Lung (tissue), 12 donors: ENCODE data around the gene CLEC1A. TPM values are rescaled to one million over a fixed set of nuclear protein-coding genes. Genes with fewer than 3 reads are reported as not detected.
"Not testable (repeated sequence)": the region's sequence is repeated elsewhere in the genome, so short reads cannot be mapped to it uniquely, and the experiment has no call there.

Experiments
- ATAC-seq: fragments of 200-7000 bp; cut with Tn5 transposase; one replicate; pipeline ENCODE4 v1.9.1; 2020; ENCODE audit warnings: moderate number of reproducible peaks; ENCODE audit not compliant: insufficient read depth, low FRiP score
- DNase-seq, 3 donors: peaks; one replicate each; pipeline ENCODE4 v3.0.0-alpha.2; 2013 to 2017
- H3K27ac ChIP-seq, 2 donors: one replicate each; pipeline ENCODE4 v1.5.1; 2013; ENCODE audit warnings: mild to moderate bottlenecking in 2 of 2, moderate library complexity in 2 of 2, control low read depth in 1 of 2, inconsistent platforms in 1 of 2, low read depth in 1 of 2, low read length in 1 of 2
- H3K27me3 ChIP-seq, 3 donors: one replicate each; pipeline ENCODE4 v1.5.1; 2013; ENCODE audit warnings: low read length in 2 of 3; ENCODE audit not compliant: control insufficient read depth in 3 of 3, insufficient read depth in 3 of 3
- H3K36me3 ChIP-seq, 4 donors: one replicate each; pipeline ENCODE4 v1.5.1; 2013; ENCODE audit warnings: low read length in 4 of 4, mild to moderate bottlenecking in 1 of 4, moderate library complexity in 1 of 4; ENCODE audit not compliant: control insufficient read depth in 4 of 4, insufficient read depth in 4 of 4
- H3K4me1 ChIP-seq, 5 donors: one replicate each; pipeline ENCODE4 v1.5.1; 2013; ENCODE audit warnings: low read length in 5 of 5, mild to moderate bottlenecking in 2 of 5, moderate library complexity in 1 of 5; ENCODE audit not compliant: control insufficient read depth in 5 of 5, insufficient read depth in 5 of 5
- H3K4me3 ChIP-seq: one replicate; pipeline ENCODE4 v1.5.1; 2013; ENCODE audit warnings: mild to moderate bottlenecking, control low read depth, moderate library complexity
- H3K9ac ChIP-seq, 2 donors: one replicate each; pipeline ENCODE4 v1.5.1; 2013; ENCODE audit warnings: low read length in 2 of 2, control low read depth in 1 of 2; ENCODE audit not compliant: insufficient read depth in 1 of 2
- H3K9me3 ChIP-seq, 4 donors: one replicate each; pipeline ENCODE4 v1.5.1; 2013; ENCODE audit warnings: low read length in 3 of 4, mild to moderate bottlenecking in 1 of 4, moderate library complexity in 1 of 4; ENCODE audit not compliant: control insufficient read depth in 4 of 4, insufficient read depth in 3 of 4
- WGBS, 2 donors: extraction: QIAGEN DNeasy Blood & Tissue Kit; methylation state at CpG; one replicate each; pipeline ENCODE4 v1.1.7; 2013; 5-methylcytosine and 5-hydroxymethylcytosine counted together
- polyA plus RNA-seq, 2 donors: library from polyadenylated mRNA; stranded (reverse); fragments of 200-250 nt; gene quantifications; one replicate each; pipeline ENCODE4 v1.2.1, GENCODE V29; 2013
- total RNA-seq, 2 donors: library from RNA; depleted of rRNA in 1 of 2; stranded (reverse); fragments of >200 nt in 1 of 2; gene quantifications; one replicate each; pipeline ENCODE4 v1.2.1, GENCODE V29; 2014 to 2021
- TF ChIP-seq, protein P1 (sequence below): IDR thresholded peaks from 2 replicates; pipeline ENCODE4 v1.5.1; 2012; ENCODE audit warnings: mild to moderate bottlenecking; ENCODE audit errors: control extremely low read depth, extremely low read depth
- donor health status: control.
- donor health status: control.
- donor health status: Bipolar disorder and iron deficiency.
- donor health status: healthy.
- donor health status: DM: yes; HTN: yes; CAD: no.

The CLEC1A gene
- total and polyA plus RNA-seq, 4 donors: 6.8 to 18.7 (median 8.9) TPM

DNA sequence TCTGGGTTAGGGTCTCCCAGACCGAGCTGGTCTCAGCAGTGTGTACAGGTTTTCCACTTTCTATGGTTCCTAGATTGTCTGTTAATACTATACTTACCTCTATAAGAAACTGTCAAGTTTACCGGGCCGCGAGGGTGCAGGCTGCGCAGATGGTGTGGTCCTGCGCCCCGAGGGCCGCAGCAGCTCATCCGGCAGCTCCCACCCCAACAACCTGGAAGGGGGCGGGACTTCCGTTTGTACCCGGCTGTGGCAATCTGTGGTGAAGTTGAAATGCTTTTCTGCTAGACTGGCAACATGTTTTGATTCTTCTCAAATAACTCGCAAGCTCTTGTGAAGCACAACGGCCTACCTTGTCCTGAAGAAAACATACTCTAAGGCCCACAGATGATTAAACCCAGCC is 68.3 kb downstream of the CLEC1A start, which contains the start of gene CLEC9A:
Gene CLEC9A, plus strand, starts transcription at position 237 of the 400 bp plus-strand sequence. CDS start 22,006 bp downstream, outside the sequence.
- no peaks in the 10 kb centered on the region for H3K4me1 ChIP-seq
- 76 to 92% methylated on average over 14 of the region's 14 CpGs for WGBS, 2 donors
- DNase-seq (no peak), ATAC-seq (no peak)
- H3K27ac ChIP-seq: no peak within 1 kb of the TSS
- no peaks in the 10 kb centered on the region for H3K36me3 ChIP-seq
- H3K9me3 ChIP-seq: no peaks in the 10 kb centered on the region
- H3K4me3 ChIP-seq: no peak within 1 kb of the TSS
- no peak within 1 kb of the TSS for H3K9ac ChIP-seq
- no peaks in the 10 kb centered on the region for H3K27me3 ChIP-seq
- TF ChIP-seq, protein P1, sequence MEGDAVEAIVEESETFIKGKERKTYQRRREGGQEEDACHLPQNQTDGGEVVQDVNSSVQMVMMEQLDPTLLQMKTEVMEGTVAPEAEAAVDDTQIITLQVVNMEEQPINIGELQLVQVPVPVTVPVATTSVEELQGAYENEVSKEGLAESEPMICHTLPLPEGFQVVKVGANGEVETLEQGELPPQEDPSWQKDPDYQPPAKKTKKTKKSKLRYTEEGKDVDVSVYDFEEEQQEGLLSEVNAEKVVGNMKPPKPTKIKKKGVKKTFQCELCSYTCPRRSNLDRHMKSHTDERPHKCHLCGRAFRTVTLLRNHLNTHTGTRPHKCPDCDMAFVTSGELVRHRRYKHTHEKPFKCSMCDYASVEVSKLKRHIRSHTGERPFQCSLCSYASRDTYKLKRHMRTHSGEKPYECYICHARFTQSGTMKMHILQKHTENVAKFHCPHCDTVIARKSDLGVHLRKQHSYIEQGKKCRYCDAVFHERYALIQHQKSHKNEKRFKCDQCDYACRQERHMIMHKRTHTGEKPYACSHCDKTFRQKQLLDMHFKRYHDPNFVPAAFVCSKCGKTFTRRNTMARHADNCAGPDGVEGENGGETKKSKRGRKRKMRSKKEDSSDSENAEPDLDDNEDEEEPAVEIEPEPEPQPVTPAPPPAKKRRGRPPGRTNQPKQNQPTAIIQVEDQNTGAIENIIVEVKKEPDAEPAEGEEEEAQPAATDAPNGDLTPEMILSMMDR: no peak

DNA sequence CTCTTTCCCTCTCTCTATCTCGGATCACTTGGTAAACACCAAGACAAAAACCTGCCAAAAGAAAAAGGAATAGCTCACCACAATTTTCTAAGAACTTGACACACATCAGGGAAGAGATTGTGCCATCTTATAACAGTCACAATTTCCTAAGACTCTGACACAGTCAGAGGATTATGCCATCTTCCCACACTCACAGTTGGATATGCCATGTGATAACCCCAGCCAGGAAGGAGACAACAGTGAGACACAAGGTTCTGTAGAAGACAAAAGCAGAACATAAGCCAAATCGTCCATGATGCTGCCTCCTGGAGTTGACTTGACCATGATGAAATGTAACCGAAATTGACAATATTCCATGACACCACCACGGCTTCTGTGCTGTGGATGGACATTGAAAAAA is 71.1 kb downstream of the CLEC1A start:
- ATAC-seq (peak; percentile 62), DNase-seq (peak in 1 of 3 donors; percentile 3)
- WGBS, 2 donors: 24 to 49% methylated on average over 4 of the region's 4 CpGs
- Histone ChIP-seq H3K4me1 (no peaks in the 10 kb centered on the region), H3K36me3 (no peaks in the 10 kb centered on the region), H3K9me3 (no peaks in the 10 kb centered on the region), H3K27me3 (no peaks in the 10 kb centered on the region), H3K9ac (no peak overlapping the region), H3K4me3 (no peak overlapping the region), H3K27ac (no peak overlapping the region)
- TF ChIP-seq, protein P1: no peak

DNA sequence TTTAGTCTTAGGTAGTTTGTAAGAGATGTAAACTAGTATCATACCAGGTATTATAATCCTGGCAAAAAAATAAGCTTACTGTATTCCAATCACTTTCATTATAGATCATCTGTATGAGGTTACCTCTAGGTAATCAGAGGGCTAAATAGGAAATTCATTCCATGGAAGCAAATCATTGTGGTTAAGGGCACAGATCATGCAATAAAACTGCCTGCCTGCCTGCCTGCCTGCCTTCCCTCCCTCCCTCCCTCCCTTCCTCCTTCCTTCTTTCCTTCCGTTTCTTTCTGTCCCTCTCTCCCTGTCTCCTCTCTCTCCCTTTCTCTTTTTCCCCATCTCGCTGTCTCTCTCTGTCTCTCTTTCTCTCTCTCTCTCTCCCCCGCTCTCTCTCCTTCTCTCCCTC is 71.5 kb downstream of the CLEC1A start:
- TF ChIP-seq, protein P1: no peak

DNA sequence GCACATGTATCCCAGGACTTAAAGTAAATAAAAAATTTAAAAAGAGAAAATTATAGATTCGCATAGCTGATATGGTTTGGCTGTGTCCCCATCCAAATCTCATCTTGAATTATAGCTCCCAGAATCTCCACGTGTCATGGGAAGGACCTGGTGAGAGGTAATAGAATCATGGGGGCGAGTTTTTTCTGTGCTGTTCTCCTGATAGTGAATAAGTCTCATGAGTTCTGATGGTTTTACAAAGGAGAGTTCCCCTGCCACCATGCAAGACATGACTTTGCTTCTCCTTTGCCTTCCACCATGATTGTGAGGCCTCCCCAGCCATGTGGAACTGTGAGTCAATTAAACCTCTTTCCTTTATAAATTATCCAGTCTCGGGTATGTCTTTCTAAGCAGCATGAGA is 72.1 kb downstream of the CLEC1A start:
- 85 to 93% methylated on average over 4 of the region's 4 CpGs for WGBS, 2 donors

More for the DNA sequence above, 71.5 kb downstream of the CLEC1A start:
- no peak overlapping the region for H3K9ac ChIP-seq
- DNase-seq (no peak), ATAC-seq (no peak)
- no peak overlapping the region for H3K4me3 ChIP-seq
- 33 to 65% methylated on average over 3 of the region's 3 CpGs for WGBS, 2 donors
- H3K36me3 ChIP-seq: no peaks in the 10 kb centered on the region
- no peak overlapping the region for H3K27ac ChIP-seq
- H3K4me1 ChIP-seq: no peaks in the 10 kb centered on the region
- H3K9me3 ChIP-seq: no peaks in the 10 kb centered on the region
- H3K27me3 ChIP-seq: no peaks in the 10 kb centered on the region

More for the DNA sequence above, 72.1 kb downstream of the CLEC1A start:
- not testable (repeated sequence) for H3K4me3 ChIP-seq, H3K27ac ChIP-seq, H3K9ac ChIP-seq, H3K36me3 ChIP-seq, H3K27me3 ChIP-seq, DNase-seq, H3K9me3 ChIP-seq, H3K4me1 ChIP-seq, ATAC-seq
